Astrocyte of the cerebellum (primary cell): ENCODE data around the gene APOL5.

Experiments
- DNase-seq: peaks from one replicate; pipeline ENCODE4 v3.0.0-alpha.2; 2011; ENCODE audit warnings: low read depth
- H3K4me3 ChIP-seq: 2 replicates; pipeline ENCODE4 v1.5.1; 2011; ENCODE audit warnings: mild to moderate bottlenecking, low read depth, low read length, moderate library complexity
- in situ Hi-C: cut with HindIII; loops from 2 replicates; pipeline ENCODE4 v1.10.0; 2017; ENCODE audit warnings: low sequenced_read_pairs
- TF ChIP-seq, protein P1 (sequence below): IDR thresholded peaks from 2 replicates; pipeline ENCODE4 v1.5.1; 2012; ENCODE audit warnings: low read length, low read depth, moderate library complexity, mild to moderate bottlenecking; ENCODE audit errors: missing control alignments

The APOL5 gene

DNA sequence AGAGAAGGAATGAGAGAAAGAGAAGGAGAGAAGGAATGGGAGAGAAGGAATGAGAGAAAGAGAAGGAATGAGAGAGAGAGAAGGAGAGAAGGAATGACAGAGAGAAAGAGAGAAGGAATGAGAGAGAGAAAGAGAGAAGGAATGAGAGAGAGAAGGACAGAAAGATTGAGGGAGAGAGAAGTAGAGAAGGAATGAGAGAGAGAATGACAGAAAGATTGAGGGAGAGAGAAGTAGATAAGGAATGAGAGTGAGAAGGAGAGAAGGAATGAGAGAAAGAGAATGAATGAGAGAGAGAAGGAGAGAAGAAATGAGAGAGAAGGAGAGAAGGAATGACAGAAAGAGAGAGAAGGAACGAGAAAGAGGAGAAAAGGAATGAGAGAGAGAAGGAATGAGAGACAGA is 34.1 kb upstream of the APOL5 start:
- TF ChIP-seq, protein P1, sequence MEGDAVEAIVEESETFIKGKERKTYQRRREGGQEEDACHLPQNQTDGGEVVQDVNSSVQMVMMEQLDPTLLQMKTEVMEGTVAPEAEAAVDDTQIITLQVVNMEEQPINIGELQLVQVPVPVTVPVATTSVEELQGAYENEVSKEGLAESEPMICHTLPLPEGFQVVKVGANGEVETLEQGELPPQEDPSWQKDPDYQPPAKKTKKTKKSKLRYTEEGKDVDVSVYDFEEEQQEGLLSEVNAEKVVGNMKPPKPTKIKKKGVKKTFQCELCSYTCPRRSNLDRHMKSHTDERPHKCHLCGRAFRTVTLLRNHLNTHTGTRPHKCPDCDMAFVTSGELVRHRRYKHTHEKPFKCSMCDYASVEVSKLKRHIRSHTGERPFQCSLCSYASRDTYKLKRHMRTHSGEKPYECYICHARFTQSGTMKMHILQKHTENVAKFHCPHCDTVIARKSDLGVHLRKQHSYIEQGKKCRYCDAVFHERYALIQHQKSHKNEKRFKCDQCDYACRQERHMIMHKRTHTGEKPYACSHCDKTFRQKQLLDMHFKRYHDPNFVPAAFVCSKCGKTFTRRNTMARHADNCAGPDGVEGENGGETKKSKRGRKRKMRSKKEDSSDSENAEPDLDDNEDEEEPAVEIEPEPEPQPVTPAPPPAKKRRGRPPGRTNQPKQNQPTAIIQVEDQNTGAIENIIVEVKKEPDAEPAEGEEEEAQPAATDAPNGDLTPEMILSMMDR = no peak
- DNase-seq = no peak
- in situ Hi-C loops = no loop called here

DNA sequence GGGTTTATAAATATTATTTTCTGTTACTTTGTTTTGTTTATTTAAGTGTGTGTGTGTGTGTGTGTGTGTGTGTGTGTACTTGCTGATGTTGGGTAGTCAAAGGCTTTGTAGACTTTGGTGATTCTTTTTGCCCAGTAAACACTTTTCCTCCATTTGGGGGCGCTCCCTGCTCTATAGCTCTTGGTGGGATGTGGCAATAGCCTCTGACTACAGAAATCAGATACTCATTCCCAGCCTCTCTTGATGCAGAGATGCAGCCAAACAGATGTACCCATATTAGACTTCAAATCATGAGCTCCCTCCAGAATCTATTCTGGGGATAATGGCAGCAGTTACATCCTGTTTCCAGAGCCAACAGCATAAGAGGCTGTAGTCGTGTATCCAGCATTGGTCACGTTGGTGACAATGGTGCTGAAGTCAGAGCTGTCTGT is 33.4 kb upstream of the APOL5 start:
- in situ Hi-C loops = no loop called here
- no peak for DNase-seq
- H3K4me3 ChIP-seq = no peak overlapping the region
- TF ChIP-seq, protein P1 = peak; percentile 29

More for the DNA sequence above, 34.1 kb upstream of the APOL5 start:
- H3K4me3 ChIP-seq = no peak overlapping the region

DNA sequence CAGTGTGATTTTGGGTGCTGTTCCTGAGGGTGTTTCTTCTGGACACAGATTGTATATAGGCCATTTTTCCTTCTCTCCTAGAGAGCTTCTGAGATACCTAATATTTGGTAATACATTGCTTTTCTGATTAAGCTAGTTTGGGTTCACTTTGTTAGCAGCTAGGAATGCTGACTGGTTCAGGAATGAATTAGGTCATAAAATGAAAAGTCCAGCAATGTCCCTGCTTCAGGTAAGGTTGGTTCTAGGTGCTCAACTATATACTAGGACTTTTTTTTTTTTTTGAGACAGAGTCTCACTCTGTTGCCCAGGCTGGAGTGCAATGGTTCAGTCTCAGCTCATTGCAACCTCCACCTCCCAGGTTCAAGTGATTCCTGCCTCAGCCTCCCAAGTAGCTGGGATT is 32.9 kb upstream of the APOL5 start:
- in situ Hi-C loops = no loop called here
- DNase-seq = no peak
- TF ChIP-seq, protein P1 = no peak
- no peak overlapping the region for H3K4me3 ChIP-seq

DNA sequence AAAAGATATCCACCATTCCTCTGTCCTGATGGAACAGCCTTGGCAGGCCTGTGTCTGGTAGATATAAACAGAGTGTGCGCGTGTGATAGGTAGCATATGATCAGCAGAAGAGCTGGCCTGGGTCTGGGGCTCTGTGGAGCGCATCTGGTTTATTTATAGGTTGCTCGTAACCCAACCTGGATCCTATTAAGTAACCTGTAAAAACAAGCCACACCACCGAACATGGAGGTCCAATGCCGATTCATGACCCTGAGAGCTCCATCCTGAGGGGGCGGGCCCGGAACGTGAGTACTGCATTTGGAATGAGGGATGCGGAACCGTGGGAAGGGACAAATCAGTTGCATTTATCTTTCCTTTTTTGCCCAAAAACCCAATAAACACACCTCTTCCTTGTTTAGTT is 31.9 kb upstream of the APOL5 start:
- DNase-seq = no peak
- in situ Hi-C loops = no loop called here
- H3K4me3 ChIP-seq = no peak overlapping the region
- TF ChIP-seq, protein P1 = no peak

DNA sequence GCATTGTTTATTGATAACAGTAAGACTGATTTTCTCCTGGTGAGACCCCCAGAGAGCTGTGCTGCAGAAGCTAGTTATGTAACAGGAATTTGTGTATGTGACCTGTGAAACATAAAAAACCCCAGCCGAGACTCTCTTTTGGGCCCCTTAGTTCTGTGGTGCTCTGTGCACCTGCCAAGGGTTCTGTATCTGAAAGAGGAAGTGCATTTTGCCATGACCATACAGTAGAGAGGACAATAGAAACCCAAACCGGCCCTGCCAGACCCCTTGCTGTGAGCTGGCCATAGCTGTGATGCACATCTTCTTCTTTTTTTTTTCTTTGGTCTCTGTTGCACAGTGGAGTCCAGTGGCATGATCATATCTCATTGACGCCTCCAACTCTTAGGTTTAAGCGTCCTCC is 31.4 kb upstream of the APOL5 start:
- in situ Hi-C loops = no loop called here
- TF ChIP-seq, protein P1 = no peak
- no peak overlapping the region for H3K4me3 ChIP-seq
- DNase-seq = no peak

DNA sequence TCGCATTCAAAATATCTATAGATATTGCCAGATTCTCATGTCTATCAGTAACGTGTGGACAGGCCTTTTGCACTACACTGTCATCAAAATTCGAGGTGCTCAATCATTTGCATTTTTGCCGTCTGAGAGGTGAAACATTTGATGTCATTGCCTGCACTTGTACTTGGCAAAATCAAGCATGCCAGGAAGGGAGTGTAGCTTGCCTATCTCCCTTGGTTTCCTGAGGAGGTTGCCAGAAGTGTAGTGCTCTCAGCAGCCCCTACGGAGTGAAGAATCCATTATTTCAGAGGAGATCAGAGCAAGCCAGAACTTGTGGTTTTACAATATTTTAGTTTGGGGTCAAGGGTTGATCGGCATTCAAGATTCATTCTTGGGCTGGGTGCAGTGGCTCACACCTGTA is 30.2 kb upstream of the APOL5 start:
- in situ Hi-C loops = no loop called here
- TF ChIP-seq, protein P1 = no peak
- no peak for DNase-seq
- H3K4me3 ChIP-seq = no peak overlapping the region
